ENCODE measurements around the gene NXPH1. TPM values are rescaled to one million over a fixed set of nuclear protein-coding genes. Genes with fewer than 3 reads are reported as not detected.

The NXPH1 gene
- total and polyA plus RNA-seq, 9 of the 15 experiments (the other 6 are each of a cell fraction or from before 2014, with no cell fraction given), result 0.16 TPM; not detected in 8

DNA sequence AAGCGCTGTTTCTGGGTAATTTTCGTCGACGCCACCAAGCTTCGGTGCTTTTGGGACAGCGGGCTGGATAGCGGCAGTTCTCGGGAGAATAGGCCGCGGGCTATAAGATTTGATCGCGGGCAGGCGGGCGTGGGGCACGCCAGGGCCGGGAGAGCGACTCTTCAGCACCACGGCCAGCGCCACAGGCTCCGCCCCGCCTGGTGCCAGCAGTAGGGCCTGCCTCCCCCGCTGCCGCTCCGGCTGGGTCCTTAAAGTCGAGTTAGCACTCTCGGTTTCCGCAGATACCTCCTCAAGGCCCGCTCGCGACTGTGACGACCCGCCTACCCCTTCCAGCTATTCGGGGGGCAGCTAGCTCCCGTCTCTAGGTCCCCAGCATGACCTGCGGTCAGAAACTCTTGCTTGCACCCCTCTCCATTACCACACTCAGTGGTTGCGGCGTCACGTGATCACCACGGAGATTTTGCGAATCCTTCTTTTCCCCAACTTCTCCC lies 9.4 kb downstream of the NXPH1 start (continued):
- TF ChIP-seq, protein P1, sequence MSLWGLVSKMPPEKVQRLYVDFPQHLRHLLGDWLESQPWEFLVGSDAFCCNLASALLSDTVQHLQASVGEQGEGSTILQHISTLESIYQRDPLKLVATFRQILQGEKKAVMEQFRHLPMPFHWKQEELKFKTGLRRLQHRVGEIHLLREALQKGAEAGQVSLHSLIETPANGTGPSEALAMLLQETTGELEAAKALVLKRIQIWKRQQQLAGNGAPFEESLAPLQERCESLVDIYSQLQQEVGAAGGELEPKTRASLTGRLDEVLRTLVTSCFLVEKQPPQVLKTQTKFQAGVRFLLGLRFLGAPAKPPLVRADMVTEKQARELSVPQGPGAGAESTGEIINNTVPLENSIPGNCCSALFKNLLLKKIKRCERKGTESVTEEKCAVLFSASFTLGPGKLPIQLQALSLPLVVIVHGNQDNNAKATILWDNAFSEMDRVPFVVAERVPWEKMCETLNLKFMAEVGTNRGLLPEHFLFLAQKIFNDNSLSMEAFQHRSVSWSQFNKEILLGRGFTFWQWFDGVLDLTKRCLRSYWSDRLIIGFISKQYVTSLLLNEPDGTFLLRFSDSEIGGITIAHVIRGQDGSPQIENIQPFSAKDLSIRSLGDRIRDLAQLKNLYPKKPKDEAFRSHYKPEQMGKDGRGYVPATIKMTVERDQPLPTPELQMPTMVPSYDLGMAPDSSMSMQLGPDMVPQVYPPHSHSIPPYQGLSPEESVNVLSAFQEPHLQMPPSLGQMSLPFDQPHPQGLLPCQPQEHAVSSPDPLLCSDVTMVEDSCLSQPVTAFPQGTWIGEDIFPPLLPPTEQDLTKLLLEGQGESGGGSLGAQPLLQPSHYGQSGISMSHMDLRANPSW (CRISPR knock-in tag; IDR thresholded peaks at IDR 0.05), result no peak
- TF ChIP-seq GTF2E2 (tag; IDR thresholded peaks at IDR 0.05) (no peak), SRSF1 (IDR thresholded peaks at IDR 0.05; ENCODE audit: low read depth, low read length) (no peak), TOE1 (IDR thresholded peaks at IDR 0.05; ENCODE audit: borderline replicate concordance) (peak; percentile 22; the same call in 1 of the 2 replicates), TOE1 (CRISPR knock-in tag; IDR thresholded peaks at IDR 0.05; ENCODE audit: borderline replicate concordance, low read depth) (no peak), ARNT (IDR thresholded peaks at IDR 0.05) (no peak), NFE2 (IDR thresholded peaks at IDR 0.05; ENCODE audit: low read depth) (no peak), SMARCB1 (IDR thresholded peaks at IDR 0.05; ENCODE audit: insufficient read length, low read depth) (no peak), RHOXF2B (CRISPR knock-in tag; conservative IDR thresholded peaks at IDR 0.05) (no peak), BRD9 (IDR thresholded peaks at IDR 0.05; ENCODE audit: low read depth, partially characterized antibody) (no peak), SAP30 (IDR thresholded peaks at IDR 0.05; ENCODE audit: borderline replicate concordance, insufficient read depth, low read depth, low read length, poor library complexity, severe bottlenecking) (no peak), ZNF644 (tag; IDR thresholded peaks at IDR 0.05; ENCODE audit: low read depth) (no peak), ARID2 (IDR thresholded peaks at IDR 0.05) (no peak), ZNF140 (CRISPR knock-in tag; IDR thresholded peaks at IDR 0.05) (no peak), GABPB2 (CRISPR knock-in tag; conservative IDR thresholded peaks at IDR 0.05) (no peak), BRCA1 (IDR thresholded peaks at IDR 0.05) (no peak), BRCA1 (CRISPR knock-in tag; IDR thresholded peaks at IDR 0.05) (no peak), ZNF785 (CRISPR knock-in tag; IDR thresholded peaks at IDR 0.05) (no peak), BDP1 (IDR thresholded peaks at IDR 0.05; ENCODE audit: insufficient read depth, insufficient read length) (no peak), BRD4 (IDR thresholded peaks at IDR 0.05) (no peak)
- TF ChIP-seq, protein P2, sequence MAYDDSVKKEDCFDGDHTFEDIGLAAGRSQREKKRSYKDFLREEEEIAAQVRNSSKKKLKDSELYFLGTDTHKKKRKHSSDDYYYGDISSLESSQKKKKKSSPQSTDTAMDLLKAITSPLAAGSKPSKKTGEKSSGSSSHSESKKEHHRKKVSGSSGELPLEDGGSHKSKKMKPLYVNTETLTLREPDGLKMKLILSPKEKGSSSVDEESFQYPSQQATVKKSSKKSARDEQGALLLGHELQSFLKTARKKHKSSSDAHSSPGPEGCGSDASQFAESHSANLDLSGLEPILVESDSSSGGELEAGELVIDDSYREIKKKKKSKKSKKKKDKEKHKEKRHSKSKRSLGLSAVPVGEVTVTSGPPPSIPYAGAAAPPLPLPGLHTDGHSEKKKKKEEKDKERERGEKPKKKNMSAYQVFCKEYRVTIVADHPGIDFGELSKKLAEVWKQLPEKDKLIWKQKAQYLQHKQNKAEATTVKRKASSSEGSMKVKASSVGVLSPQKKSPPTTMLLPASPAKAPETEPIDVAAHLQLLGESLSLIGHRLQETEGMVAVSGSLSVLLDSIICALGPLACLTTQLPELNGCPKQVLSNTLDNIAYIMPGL (CRISPR knock-in tag; IDR thresholded peaks at IDR 0.05), result no peak
- TF ChIP-seq, protein P3, sequence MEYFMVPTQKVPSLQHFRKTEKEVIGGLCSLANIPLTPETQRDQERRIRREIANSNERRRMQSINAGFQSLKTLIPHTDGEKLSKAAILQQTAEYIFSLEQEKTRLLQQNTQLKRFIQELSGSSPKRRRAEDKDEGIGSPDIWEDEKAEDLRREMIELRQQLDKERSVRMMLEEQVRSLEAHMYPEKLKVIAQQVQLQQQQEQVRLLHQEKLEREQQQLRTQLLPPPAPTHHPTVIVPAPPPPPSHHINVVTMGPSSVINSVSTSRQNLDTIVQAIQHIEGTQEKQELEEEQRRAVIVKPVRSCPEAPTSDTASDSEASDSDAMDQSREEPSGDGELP (CRISPR knock-in tag; IDR thresholded peaks at IDR 0.05; ENCODE audit: borderline replicate concordance), result 0 out of 2 replicates have a peak, but pooled peaks have one; percentile 13
- TF ChIP-seq, protein P4, sequence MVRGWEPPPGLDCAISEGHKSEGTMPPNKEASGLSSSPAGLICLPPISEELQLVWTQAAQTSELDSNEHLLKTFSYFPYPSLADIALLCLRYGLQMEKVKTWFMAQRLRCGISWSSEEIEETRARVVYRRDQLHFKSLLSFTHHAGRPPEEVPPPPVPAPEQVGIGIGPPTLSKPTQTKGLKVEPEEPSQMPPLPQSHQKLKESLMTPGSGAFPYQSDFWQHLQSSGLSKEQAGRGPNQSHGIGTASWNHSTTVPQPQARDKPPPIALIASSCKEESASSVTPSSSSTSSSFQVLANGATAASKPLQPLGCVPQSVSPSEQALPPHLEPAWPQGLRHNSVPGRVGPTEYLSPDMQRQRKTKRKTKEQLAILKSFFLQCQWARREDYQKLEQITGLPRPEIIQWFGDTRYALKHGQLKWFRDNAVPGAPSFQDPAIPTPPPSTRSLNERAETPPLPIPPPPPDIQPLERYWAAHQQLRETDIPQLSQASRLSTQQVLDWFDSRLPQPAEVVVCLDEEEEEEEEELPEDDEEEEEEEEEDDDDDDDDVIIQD (CRISPR knock-in tag; IDR thresholded peaks at IDR 0.05), result no peak
